GM12891 (cell line): ENCODE measurements around the gene IRX2.

ENCODE experiments used
- DNase-seq: peaks from one replicate; pipeline ENCODE4 v3.0.0; 2011; ENCODE audit warnings: low spot score; ENCODE audit not compliant: insufficient read length
- FAIRE-seq: peaks from 2 replicates; lab custom pipeline; 2011; peaks lifted over from hg19 to GRCh38; lab: Jason Lieb, UNC
- PAX5 ChIP-seq: IDR thresholded peaks from 2 replicates; pipeline ENCODE4 v1.6.1; 2011; ENCODE audit warnings: low read length, moderate library complexity, mild to moderate bottlenecking; ENCODE audit not compliant: insufficient read depth, severe bottlenecking
- POLR2A ChIP-seq: IDR thresholded peaks from 2 replicates; pipeline ENCODE4 v1.6.1; 2011; ENCODE audit warnings: low read depth, low read length, control low read depth
- POLR2AphosphoS5 ChIP-seq: IDR thresholded peaks from 2 replicates; pipeline ENCODE4 v1.6.1; 2011; ENCODE audit warnings: low read depth, low read length, control low read depth
- POU2F2 ChIP-seq: IDR thresholded peaks from 2 replicates; pipeline ENCODE4 v1.6.1; 2011; ENCODE audit warnings: low read depth, mild to moderate bottlenecking, control low read depth, low read length, moderate library complexity
- SPI1 ChIP-seq: IDR thresholded peaks from 2 replicates; pipeline ENCODE4 v1.6.1; 2011; ENCODE audit warnings: low read depth, low read length, control low read depth
- TAF1 ChIP-seq: IDR thresholded peaks from 2 replicates; pipeline ENCODE4 v1.6.1; 2011; ENCODE audit warnings: low read depth, low read length, control low read depth

IRX2 gene

GRCh38 chr5:2699686-2700085 lies 51.8 kb downstream of the IRX2 start:
- no peak for TF ChIP-seq POLR2A
- DNase-seq (no peak), FAIRE-seq (no peak)

- FAIRE-seq (no peak), DNase-seq (no peak)
- TF ChIP-seq TAF1: no peak
- no peak for TF ChIP-seq POU2F2
- no peak for TF ChIP-seq SPI1
- TF ChIP-seq POLR2AphosphoS5: no peak
- TF ChIP-seq PAX5: no peak
- TF ChIP-seq POLR2A: no peak
Observed at GRCh38 chr5:2699231-2699630, 52.2 kb downstream of the IRX2 start.

- TF ChIP-seq POU2F2: no peak
- FAIRE-seq (no peak), DNase-seq (no peak)
Observed at GRCh38 chr5:2698581-2698980, 52.9 kb downstream of the IRX2 start.

GRCh38 chr5:2697446-2698200 lies 53.9 kb downstream of the IRX2 start:
- DNase-seq (no peak), FAIRE-seq (no peak)
- TF ChIP-seq SPI1: no peak
- no peak for TF ChIP-seq POU2F2
- TF ChIP-seq POLR2AphosphoS5: no peak
- TF ChIP-seq PAX5: no peak
- no peak for TF ChIP-seq POLR2A
- TF ChIP-seq TAF1: no peak

- FAIRE-seq: no peak
- TF ChIP-seq POU2F2 (no peak), POLR2A (no peak), SPI1 (no peak), POLR2AphosphoS5 (no peak), TAF1 (no peak), PAX5 (no peak)
- DNase-seq: no peak
Observed at GRCh38 chr5:2697041-2697440, 54.4 kb downstream of the IRX2 start.
